HL-60 (cell line): ENCODE results near the gene CMTM5.

Experiments
- GABPA ChIP-seq: IDR thresholded peaks from 2 replicates; pipeline ENCODE4 v1.6.1; 2012; ENCODE audit warnings: low read depth
- POLR2AphosphoS5 ChIP-seq: IDR thresholded peaks from 2 replicates; pipeline ENCODE4 v1.6.1; 2012; ENCODE audit warnings: low read depth
- SPI1 ChIP-seq: IDR thresholded peaks from 2 replicates; pipeline ENCODE4 v1.6.1; 2012; ENCODE audit warnings: low read depth, mild to moderate bottlenecking, borderline replicate concordance
- TF ChIP-seq, protein P1 (sequence below): IDR thresholded peaks from one replicate; pipeline ENCODE4 v1.5.1; 2011; ENCODE audit warnings: low read length, control low read depth, inconsistent platforms; ENCODE audit not compliant: insufficient read depth
- TF ChIP-seq, protein P2 (sequence below): IDR thresholded peaks from 2 replicates; pipeline ENCODE4 v1.6.1; 2012; ENCODE audit warnings: low read depth; ENCODE audit not compliant: insufficient replicate concordance

DNA sequence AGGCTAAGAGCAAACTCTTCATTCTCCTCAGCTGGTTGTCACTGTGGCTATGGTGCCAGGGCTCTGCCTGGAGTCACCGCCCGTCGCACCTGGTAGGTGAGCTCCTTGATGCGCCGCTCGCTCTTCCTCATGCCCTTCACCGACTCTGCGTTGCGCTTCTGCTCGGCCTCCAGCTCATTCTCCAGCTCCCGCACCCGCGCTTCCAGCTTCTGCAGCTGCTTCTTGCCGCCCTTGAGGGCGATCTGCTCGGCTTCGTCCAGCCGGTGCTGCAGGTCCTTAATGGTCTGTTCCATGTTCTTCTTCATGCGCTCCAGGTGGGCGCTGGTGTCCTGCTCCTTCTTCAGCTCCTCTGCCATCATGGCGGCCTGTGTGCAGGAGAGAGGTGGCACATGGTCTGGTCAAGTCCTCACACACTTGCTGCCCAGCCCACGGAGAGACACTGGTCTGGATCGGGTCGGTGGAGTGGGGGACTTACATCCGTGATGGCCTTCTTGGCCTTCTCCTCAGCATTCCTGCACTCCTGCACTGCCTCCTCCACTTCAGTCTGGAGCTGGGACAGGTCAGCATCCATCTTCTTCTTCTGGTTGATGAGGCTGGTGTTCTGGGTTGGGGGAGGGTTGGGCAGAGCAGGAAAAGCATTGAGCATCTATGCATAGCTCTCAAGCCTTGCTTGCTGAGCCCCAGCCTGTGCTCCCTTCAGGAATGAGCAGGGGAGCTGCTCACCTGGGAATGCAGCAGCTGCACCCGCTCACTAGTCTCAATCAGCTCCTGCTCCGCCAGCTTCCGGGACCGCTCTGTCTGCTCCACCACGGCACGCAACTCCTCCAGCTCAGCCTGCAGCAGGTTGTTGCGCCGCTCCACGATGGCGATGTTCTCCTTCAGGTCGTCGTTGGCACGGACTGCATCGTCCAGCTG lies 38.3 kb downstream of the CMTM5 start:
- TF ChIP-seq SPI1: no peak
- TF ChIP-seq, protein P1, sequence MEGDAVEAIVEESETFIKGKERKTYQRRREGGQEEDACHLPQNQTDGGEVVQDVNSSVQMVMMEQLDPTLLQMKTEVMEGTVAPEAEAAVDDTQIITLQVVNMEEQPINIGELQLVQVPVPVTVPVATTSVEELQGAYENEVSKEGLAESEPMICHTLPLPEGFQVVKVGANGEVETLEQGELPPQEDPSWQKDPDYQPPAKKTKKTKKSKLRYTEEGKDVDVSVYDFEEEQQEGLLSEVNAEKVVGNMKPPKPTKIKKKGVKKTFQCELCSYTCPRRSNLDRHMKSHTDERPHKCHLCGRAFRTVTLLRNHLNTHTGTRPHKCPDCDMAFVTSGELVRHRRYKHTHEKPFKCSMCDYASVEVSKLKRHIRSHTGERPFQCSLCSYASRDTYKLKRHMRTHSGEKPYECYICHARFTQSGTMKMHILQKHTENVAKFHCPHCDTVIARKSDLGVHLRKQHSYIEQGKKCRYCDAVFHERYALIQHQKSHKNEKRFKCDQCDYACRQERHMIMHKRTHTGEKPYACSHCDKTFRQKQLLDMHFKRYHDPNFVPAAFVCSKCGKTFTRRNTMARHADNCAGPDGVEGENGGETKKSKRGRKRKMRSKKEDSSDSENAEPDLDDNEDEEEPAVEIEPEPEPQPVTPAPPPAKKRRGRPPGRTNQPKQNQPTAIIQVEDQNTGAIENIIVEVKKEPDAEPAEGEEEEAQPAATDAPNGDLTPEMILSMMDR: no peak
- TF ChIP-seq POLR2AphosphoS5: no peak
- TF ChIP-seq, protein P2, sequence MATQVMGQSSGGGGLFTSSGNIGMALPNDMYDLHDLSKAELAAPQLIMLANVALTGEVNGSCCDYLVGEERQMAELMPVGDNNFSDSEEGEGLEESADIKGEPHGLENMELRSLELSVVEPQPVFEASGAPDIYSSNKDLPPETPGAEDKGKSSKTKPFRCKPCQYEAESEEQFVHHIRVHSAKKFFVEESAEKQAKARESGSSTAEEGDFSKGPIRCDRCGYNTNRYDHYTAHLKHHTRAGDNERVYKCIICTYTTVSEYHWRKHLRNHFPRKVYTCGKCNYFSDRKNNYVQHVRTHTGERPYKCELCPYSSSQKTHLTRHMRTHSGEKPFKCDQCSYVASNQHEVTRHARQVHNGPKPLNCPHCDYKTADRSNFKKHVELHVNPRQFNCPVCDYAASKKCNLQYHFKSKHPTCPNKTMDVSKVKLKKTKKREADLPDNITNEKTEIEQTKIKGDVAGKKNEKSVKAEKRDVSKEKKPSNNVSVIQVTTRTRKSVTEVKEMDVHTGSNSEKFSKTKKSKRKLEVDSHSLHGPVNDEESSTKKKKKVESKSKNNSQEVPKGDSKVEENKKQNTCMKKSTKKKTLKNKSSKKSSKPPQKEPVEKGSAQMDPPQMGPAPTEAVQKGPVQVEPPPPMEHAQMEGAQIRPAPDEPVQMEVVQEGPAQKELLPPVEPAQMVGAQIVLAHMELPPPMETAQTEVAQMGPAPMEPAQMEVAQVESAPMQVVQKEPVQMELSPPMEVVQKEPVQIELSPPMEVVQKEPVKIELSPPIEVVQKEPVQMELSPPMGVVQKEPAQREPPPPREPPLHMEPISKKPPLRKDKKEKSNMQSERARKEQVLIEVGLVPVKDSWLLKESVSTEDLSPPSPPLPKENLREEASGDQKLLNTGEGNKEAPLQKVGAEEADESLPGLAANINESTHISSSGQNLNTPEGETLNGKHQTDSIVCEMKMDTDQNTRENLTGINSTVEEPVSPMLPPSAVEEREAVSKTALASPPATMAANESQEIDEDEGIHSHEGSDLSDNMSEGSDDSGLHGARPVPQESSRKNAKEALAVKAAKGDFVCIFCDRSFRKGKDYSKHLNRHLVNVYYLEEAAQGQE: no peak
- no peak for TF ChIP-seq GABPA
